22Rv1 (cell line): ENCODE measurements around the gene DEFB113.

Experiments
- H3K27ac ChIP-seq: fragments of 450-650 bp; 2 replicates; pipeline ENCODE4 v1.5.1; 2017
- CTCF ChIP-seq: fragments of 450-650 bp; IDR thresholded peaks from 2 replicates; pipeline ENCODE4 v1.5.1; 2017; ENCODE audit warnings: mild to moderate bottlenecking
- ZFX ChIP-seq: fragments of 450-650 bp; IDR thresholded peaks from 2 replicates; pipeline ENCODE4 v1.6.1; 2017; ENCODE audit warnings: antibody characterized with exemption, borderline replicate concordance

The DEFB113 gene

GRCh38 chr6:49937811-49938210 is 31.6 kb downstream of the DEFB113 start:
- no peak for TF ChIP-seq CTCF
- no peak for TF ChIP-seq ZFX
- no peak overlapping the region for H3K27ac ChIP-seq

GRCh38 chr6:49937017-49937416 is 32.4 kb downstream of the DEFB113 start:
- no peak overlapping the region for H3K27ac ChIP-seq
- TF ChIP-seq ZFX (no peak), CTCF (no peak)

GRCh38 chr6:49935387-49935786 is 34.0 kb downstream of the DEFB113 start:
- TF ChIP-seq CTCF (no peak), ZFX (no peak)
- H3K27ac ChIP-seq, result no peak overlapping the region

- H3K27ac ChIP-seq, result no peak overlapping the region
- TF ChIP-seq ZFX (no peak), CTCF (no peak)
These were observed 34.7 kb downstream of the DEFB113 start for GRCh38 chr6:49934770-49935169.

- TF ChIP-seq CTCF (no peak), ZFX (no peak)
- H3K27ac ChIP-seq, result no peak overlapping the region
These were observed 35.9 kb downstream of the DEFB113 start for GRCh38 chr6:49933526-49933925.

GRCh38 chr6:49929340-49929739 is 40.1 kb downstream of the DEFB113 start:
- H3K27ac ChIP-seq, result no peak overlapping the region
- TF ChIP-seq ZFX (no peak), CTCF (no peak)

GRCh38 chr6:49923826-49924225 is 45.6 kb downstream of the DEFB113 start:
- no peak for TF ChIP-seq ZFX
- TF ChIP-seq CTCF, result no peak
- no peak overlapping the region for H3K27ac ChIP-seq
